Endothelial cell of hepatic sinusoid (primary cell): Measurements from ENCODE around the gene CCDC124.

Experiments
- in situ Hi-C: cut with HindIII; loops from 2 replicates; pipeline ENCODE4 v1.10.0; 2017; ENCODE audit warnings: low sequenced_read_pairs

CCDC124 gene

DNA sequence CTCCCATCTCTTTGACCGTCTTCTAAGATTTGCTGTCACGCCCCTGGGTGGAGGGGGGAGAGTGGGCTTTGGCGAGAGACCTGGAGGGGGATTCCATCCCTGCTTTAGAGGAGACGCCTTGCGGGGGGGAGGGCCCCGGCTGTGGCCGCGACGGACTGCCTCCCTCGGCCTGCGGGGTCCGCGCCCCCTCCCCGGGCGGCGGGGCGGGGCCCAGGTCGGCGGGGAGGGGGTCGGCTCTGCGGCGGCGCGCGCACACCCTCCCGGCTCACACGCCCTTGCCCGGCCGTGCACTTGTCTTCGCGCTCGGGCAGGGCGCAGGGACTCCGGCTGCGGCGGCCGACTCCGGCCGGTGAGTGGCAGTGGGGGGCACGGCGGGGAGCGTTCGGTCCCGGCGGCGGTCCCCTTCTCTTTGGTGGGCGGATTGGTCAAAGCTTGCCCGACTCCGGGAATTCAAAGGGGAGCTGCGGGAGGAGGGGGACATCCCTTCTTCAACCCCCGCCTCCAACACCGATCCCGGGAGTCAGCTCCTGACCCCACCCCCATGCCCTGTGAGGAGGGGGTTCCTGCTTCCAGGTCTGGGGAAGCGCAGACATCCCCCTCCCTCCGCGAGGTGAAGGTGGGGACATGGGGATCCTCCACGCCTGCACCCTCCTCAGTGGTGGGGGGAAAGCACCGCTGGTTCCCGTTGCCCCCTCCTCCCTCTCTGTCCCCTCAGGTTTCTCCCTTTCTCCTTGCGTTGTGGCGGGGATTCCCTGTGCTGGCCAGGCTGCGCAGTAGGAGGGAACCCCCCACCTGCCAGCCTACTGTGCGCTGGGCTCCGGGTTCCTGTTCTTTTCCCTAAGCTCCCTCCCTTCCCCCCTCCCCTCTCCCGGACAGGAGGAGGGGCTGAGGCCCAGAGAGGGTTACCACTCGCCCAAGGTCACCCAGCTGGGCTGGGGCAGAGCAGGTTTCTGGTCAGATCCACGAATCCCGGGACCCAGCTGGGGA is 19.5 kb downstream of the CCDC124 start:
- in situ Hi-C loops: loop anchor here (5.0 to 10.0 kb wide), 5 partner anchors 35 to 427 kb away; a partner anchor contains a TSS

GRCh38 chr19:17953316-17953801 is 20.5 kb downstream of the CCDC124 start:
- in situ Hi-C loops: loop anchor here (5.0 to 10.0 kb wide), 5 partner anchors 36 to 429 kb away; a partner anchor contains a TSS

DNA sequence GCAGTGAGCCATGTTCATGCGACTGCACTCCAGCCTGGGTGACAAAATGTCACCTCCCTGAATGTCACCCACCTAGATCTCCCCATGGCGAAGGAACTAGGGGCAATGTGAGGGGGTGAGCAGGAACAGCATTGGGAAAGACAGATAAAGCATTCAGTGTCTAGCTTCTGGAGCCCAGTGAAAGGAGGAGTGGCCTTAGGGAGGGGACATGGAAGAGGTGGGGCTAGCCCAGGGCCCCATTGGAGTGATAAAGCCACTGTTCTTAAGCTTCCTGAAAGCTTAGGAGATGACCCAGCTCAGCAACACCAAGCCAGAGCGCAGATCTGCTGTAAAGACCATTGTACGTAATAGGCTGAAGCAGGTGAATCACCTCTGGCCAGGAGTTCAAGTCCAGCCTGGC is 21.1 kb downstream of the CCDC124 start:
- in situ Hi-C loops: loop anchor here (5.0 to 10.0 kb wide), 5 partner anchors 37 to 429 kb away; a partner anchor contains a TSS

DNA sequence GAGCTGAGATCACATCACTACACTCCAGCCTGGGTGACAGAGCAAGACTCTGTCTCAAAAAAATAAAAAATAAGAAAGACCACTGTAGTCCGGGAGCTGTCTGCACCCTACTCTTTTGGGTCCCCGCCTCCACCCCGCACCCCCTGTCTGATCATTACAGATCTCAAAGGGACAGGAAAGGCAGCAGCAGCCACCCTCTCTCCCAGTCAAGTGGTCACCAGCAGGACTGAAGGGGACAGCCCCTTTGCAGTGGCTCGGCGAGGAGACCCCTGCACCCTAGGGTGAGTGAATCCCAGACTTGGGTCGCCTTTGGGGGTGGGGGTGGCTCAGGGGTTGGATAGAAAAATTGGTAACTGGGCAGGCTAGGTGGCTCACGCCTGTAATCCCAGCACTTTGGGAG is 21.6 kb downstream of the CCDC124 start:
- in situ Hi-C loops: loop anchor here (5.0 to 10.0 kb wide), 5 partner anchors 37 to 430 kb away; a partner anchor contains a TSS

DNA sequence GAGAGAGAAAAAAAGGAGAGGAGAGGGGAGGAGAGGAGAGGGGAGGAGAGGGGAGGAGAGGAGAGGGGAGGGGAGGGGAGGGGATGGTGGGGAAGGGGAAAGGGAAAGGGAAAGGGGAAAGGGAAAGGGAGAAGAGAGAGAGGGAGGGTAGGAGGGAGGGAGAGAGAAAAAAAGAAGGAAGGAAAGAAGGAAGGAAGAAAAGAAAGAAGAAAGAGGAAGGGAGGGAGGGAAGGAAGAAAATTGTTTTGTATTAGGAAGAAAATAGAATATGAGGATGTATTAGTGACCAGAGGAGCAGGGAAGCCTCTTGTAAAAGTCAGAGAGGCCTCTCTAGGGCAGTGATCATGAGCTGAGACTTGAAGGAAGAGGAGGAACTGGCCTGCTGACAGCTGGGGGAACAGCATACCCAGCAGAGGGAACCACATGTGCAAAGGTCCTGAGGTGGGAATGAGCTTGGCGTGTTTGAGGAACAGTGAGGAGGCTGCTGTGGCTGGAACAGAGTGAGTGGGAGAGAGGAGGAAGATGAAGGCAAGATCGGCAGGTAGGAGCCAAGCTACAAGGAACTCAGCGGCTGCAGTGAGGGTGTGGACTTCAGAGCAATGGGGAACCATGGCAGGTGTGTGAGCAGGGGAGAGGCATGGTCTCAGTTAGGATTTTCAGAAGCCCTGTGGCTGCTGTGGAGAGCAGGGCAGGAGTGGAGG is 24.5 kb downstream of the CCDC124 start:
- in situ Hi-C loops: loop anchor here (10.0 kb wide), 1 partner anchor 432 kb away; a partner anchor contains a TSS

- in situ Hi-C loops: loop anchor here (10.0 kb wide), 1 partner anchor 433 kb away; a partner anchor contains a TSS
These were observed 25.1 kb downstream of the CCDC124 start for GRCh38 chr19:17957885-17958284.

DNA sequence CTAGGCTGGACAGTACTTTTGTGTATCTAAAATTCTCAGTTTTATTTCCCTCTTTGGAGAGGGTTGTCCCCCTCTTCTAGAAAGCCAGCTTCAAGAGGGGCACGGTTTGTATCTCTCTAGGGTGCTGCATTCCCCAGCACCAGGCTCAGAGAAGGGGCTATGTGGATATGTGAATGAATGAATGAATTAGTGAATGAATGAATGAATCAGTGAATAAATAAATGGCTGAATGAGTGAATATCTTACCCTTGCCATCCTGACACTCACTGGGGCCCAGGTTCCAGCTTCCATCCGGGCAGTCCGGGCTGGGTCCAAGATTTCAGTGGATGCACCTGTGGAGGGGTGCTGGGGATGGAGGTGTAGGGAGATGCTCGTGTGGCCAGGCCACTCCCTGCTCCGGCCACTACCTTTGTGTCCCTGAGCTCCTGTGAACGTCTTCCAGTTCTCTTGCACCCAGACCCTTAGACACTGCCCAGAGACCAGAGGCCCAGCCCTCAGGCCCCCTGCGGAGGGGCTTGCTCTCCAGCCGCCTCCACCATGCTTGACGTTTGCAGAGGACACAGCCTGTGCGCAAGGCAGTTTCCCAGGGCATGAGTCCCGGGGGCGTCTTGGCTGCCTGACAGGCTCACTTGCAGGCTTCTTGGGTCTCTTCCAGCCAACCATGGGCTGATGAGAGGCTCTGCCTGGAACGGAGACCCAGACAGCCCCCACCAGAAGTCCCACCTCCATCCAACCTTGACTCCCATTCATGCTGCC is 31.3 kb downstream of the CCDC124 start:
- in situ Hi-C loops: no loop called here

DNA sequence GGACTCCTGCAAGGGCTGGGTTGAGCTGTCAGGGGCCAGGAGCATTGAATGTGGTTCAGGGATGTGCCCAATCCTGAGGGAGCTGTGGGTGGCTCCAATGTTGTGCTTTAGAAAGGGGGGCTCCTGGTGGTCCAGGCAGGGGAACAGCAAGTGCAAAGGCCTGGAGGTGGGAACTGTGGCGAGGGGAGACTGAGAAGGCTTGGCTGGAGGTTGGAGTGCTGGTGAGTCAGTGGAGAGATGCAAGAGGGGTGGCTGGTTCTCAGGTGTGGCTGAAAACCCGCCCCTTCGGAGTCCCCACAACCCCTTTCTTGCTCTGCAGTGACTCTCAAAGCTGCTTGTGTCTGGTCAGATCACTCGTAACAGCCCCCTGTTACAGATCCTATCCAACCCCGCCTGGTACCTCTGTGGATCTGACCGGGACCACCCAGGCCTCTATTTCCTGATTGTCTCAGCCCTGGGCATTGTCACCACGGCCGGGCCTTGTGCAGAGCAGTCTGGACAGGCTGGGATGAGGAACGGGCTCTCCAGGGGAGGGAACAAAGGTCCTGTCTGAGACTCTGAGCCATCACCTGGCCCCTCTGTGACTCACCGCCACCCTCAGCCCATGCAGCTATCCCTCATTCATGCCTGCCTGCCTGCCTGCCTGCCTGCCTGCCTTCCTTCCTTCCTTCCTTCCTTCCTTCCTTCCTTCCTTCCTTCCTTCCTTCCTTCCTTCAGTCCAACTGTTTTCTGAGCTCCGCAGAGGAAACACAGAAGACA is 32.7 kb downstream of the CCDC124 start:
- in situ Hi-C loops: no loop called here

DNA sequence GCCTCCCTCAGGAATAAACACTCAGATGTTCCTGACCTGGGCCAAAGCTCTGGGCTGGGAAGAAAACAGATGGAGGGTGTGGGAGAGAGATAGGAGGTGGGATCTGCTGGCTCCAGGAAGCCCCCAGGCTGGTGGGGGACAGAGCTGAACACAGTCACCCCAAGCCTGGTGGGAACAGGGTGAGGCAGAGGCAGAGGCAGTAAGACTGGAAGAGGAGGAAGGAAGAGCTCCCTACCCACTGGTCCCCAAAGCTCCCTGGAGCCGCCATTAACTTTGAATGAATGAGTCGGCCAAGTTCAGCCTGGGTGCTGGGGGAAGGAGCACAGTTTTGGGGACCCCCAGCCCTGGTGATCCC is 33.3 kb downstream of the CCDC124 start:
- in situ Hi-C loops: no loop called here

- in situ Hi-C loops: no loop called here
These were observed 33.9 kb downstream of the CCDC124 start, which contains the start of gene KCNN1 for GRCh38 chr19:17966550-17967256. TSS of gene KCNN1 (plus strand) at chr19:17967107. CDS start at chr19:17973889, 6,782 bp downstream.

- in situ Hi-C loops: no loop called here
These were observed 34.6 kb downstream of the CCDC124 start for GRCh38 chr19:17967257-17968051.

- in situ Hi-C loops: no loop called here
These were observed 35.5 kb downstream of the CCDC124 start for GRCh38 chr19:17968362-17968761.

- in situ Hi-C loops: no loop called here
These were observed 36.4 kb downstream of the CCDC124 start for GRCh38 chr19:17969096-17969792.

- in situ Hi-C loops: no loop called here
These were observed 39.4 kb downstream of the CCDC124 start for GRCh38 chr19:17972230-17972629.

DNA sequence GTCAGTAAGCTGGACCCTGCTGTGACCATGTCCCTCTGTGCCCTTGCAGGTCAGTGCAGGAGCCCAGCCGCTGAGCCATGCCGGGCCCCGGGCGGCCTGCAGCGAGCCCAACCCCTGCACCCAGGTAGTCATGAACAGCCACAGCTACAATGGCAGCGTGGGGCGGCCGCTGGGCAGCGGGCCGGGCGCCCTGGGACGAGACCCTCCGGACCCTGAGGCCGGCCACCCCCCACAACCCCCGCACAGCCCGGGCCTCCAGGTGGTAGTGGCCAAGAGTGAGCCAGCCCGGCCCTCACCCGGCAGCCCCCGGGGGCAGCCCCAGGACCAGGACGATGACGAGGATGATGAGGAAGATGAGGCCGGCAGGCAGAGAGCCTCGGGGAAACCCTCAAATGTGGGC is 40.9 kb downstream of the CCDC124 start:
- in situ Hi-C loops: no loop called here

GRCh38 chr19:17974551-17974950 is 41.7 kb downstream of the CCDC124 start:
- in situ Hi-C loops: no loop called here

DNA sequence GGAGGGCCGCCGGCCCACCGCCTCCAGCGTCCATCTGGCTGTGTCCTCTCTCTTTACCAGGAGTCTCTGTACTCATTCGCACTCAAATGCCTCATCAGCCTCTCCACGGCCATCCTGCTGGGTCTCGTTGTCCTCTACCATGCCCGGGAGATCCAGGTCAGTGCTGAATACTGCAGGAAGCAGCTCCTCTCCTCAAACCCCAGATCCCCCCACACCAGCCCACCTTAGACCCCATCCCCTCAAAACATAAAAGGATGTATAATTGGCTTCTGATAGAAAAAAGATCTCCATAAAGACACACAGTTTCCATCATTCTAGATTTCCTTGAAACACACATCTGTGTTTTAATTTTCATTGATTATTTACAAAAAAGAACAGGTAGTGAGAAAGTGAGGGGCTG is 42.2 kb downstream of the CCDC124 start:
- in situ Hi-C loops: no loop called here

- in situ Hi-C loops: no loop called here
These were observed 44.2 kb downstream of the CCDC124 start for GRCh38 chr19:17977021-17977420.
